HPDE6-E6E7 (cell line): Measurements from ENCODE around the gene ENG.
A peak's percentile ranks its signal among the peaks of the same experiment; 100 is the strongest.
"Not testable (repeated sequence)": the region's sequence is repeated elsewhere in the genome, so short reads cannot be mapped to it uniquely, and the experiment has no call there.

Experiments
- DNase-seq: peaks from one replicate; pipeline ENCODE4 v3.0.0; 2011; ENCODE audit warnings: missing footprints; ENCODE audit errors: extremely low spot score

Gene ENG

GRCh38 chr9:127793093-127793708 is 61.3 kb downstream of the ENG start:
- no peak for DNase-seq

GRCh38 chr9:127792417-127793031 is 61.9 kb downstream of the ENG start:
- no peak for DNase-seq

DNA sequence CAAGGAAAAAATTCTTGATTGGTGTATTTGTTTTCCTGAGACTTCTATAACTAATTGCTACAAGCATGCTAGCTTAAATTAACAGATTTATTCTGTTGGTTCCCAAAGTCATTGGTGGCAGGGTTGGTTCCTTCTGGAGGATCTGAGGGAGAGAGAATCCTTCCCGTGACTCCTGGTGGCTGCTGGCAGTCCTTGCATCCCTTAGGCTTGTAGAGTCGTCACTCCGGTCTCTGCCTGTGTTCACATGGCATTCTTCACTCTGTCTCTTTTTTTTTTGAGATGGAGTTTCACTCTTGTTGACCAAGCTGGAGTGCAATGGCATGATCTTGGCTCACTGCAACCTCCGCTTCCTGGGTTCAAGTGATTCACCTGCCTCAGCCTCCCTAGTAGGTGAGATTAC is 63.4 kb downstream of the ENG start:
- no peak for DNase-seq

DNA sequence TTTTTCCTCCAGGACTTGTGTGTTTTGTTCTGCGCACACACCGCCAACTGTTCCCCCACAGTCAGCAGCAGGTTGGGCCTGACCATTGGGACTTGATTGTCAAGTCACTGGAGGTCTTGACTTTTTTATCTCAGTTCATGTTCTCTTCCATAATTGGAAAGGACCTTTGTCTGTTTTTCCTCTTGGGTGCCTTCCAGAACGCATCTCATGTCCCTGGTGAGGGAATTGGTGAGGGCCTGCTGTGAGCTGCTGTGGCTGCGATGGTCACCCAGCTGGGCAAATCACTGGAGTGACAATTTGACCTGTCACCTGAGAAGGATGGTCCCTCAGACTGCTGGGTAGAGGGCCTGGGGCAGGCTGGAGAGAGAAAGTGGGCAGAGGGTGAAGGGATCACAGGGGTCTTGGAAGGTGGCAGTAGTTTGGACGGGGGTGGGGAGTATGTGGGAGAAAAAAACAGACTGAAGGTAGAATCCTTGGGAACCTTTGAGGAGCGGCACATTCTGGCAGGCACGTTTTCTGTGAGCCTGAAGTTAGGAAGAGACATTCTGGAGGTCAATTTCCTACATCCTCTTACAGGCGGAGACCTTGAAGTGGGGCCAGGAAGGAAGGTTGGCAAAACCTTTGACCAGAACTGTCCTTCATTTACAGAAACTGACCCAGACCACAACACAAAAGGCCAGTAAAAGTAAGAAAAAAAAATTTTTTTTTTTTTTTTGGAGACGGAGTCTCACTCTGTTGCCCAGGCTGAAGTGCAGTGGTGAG is 64.2 kb downstream of the ENG start:
- DNase-seq = no peak

- DNase-seq = no peak
Measured at GRCh38 chr9:127789179-127789578, 65.3 kb downstream of the ENG start.

DNA sequence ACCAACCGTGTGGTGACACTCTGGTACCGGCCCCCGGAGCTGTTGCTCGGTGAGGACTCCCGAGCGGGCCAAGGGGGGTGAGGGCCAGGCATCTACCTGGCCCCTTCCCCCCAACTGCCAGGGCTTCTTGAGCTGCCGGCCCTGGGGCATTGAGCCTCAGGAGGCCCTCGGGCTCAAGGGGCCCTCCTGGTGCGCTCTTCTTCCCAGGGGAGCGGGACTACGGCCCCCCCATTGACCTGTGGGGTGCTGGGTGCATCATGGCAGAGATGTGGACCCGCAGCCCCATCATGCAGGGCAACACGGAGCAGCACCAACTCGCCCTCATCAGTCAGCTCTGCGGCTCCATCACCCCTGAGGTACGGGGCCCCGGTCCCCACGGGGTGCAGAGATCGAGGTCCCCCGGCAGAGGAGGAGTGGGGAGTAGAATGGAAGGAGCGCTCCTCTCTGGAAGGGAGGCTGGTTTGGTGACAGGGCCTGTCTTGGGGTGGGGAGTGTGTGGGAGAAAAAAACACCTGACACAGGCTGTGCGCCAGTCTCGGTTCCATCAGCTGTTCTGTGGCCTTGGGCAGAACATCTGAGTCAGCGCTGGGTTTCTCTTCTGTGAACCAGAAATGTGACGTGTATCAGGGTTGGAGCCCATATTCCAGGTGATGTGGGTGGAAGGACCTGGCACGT is 66.0 kb downstream of the ENG start:
- DNase-seq = no peak

DNA sequence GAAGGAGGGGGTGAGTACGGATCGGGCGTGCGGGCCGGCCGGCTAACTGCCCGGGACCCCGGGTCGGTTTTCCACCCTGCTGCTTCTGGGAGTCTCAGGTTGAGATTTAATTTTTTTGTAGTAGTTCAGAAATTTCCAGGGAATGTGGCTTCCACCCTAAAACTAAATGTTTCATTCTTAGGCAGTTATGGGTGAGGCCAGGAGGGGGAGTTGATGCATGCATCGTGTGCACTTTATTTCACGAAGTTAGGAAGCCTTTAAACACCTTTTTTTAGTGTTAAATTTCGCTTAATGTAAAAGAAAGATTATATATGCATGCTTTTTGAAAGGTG is 67.7 kb downstream of the ENG start:
- DNase-seq = no peak

DNA sequence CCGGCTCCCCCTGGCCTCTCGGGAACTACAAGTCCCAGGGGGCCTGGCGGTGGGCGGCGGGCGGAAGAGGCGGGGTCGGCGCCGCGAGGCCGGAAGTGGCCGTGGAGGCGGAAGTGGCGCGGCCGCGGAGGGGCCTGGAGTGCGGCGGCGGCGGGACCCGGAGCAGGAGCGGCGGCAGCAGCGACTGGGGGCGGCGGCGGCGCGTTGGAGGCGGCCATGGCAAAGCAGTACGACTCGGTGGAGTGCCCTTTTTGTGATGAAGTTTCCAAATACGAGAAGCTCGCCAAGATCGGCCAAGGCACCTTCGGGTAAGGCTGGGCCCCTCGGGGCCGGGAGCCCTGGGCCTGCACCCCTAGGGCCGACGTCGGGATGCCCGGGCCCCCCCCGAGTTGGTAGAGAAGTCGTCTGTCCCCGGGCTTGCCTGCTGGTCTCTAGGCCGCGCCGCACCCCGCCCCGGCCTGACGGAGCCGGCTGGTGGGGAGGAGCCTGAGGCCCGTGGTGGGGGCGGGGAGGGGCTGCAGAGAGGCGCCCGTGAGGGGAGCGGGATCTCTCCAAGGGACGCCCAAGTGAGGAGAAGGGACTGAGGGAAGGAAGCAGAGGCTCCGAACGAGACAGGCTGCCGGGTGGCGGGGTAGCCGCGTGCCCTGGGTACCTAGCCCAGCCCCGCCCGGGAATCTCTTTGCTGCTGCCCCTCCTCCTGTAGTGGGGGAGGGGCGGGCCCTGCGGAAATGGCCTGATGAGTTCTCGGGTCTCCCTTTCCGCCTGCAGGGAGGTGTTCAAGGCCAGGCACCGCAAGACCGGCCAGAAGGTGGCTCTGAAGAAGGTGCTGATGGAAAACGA is 68.3 kb downstream of the ENG start, which contains the start of gene CDK9:
Gene CDK9, plus strand, starts transcription at position 102 of the 840 bp plus-strand sequence. Its CDS starts 115 bp downstream, at position 217.
- peak; percentile 77 for DNase-seq

DNA sequence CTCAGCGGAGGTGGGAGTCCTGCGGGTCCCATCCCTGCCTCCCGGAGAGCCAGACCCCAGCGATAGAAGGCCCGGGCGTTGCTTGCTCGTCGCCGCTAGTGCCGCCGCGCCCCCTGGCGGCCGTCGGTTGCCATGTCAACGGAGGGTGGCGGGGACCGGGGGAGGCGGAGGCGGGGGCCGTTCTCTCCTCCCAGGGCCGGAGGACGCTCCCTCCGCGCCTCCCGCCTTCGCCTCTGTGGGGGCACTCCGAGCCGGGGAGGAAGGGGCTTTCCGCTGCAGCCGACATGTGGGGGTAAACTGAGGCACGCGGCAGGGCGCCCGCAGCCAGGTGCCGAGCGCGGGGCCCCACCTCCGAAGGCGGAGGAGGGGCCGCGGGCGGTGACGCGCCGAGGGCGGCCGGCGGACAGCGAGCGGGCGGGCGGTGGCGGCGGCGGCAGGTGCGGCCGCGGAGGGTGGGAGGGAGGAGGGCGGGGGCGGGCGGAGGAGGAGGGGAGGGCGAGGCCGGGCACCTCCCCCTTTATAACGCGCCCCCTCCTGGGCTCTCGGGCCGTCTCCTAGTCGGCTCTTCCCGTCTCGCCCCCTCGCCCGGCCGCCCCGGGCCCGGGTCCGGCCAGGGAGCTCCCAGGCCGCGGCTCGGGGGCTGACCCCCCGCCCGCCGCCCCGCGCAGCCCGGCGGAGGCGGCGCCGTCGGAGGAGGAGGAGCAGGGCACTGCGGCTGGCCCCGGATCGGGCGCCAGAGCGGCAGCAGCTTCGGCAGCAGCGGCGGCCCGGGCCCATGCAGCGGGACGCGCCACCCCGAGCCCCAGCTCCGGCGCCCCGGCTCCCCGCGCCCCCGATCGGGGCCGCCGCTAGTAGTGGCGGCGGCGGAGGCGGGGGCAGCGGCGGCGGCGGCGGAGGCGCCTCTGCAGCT is 69.2 kb downstream of the ENG start:
- DNase-seq = peak; percentile 86

DNA sequence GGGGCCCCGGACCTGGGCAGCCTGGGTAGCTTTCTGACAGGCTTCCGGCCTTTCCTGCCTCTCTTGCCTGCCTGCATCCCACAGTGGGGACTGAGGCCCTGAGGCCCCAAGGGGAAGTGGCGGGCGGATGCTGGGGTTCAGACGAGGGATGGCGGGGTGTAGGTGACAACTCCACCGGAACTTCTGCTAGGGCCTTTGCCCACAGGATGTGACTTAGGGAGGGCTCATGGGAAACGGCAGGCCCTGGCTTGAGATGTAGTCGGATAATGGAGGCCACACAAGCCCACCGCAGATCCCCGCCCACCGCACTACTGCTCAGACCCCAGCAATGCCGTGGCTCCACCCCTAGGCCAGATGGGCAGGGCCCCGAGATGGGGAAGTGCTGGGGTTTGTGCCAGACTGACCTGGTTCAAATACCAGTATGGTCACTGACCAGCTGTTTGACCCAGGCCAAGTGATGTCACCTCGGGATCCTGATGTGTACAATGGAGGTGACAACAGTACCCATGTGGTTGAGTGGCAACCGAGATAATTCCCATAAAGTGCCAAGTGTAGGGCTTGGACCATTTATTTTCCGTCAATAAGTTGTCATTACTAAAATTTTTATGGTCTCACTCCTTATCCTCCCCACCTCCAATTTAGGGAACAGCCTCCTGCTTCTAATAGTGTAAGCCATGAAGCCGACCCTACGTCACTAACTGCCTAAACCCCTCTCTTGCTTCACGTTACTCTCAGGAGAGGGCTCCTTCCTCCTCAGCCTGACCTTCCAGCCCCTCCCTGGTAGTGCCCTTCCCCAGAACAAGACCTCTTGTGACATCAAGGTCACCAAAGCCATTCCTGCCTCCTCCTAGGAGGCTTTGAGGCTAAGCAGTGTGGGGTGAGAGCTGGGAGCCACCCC is 71.1 kb downstream of the ENG start:
- DNase-seq = no peak

GRCh38 chr9:127781806-127782205 is 72.7 kb downstream of the ENG start:
- no peak for DNase-seq

GRCh38 chr9:127780909-127781308 is 73.5 kb downstream of the ENG start:
- not testable (repeated sequence) for DNase-seq

- DNase-seq = no peak
Measured at GRCh38 chr9:127780126-127780885, 74.2 kb downstream of the ENG start.

DNA sequence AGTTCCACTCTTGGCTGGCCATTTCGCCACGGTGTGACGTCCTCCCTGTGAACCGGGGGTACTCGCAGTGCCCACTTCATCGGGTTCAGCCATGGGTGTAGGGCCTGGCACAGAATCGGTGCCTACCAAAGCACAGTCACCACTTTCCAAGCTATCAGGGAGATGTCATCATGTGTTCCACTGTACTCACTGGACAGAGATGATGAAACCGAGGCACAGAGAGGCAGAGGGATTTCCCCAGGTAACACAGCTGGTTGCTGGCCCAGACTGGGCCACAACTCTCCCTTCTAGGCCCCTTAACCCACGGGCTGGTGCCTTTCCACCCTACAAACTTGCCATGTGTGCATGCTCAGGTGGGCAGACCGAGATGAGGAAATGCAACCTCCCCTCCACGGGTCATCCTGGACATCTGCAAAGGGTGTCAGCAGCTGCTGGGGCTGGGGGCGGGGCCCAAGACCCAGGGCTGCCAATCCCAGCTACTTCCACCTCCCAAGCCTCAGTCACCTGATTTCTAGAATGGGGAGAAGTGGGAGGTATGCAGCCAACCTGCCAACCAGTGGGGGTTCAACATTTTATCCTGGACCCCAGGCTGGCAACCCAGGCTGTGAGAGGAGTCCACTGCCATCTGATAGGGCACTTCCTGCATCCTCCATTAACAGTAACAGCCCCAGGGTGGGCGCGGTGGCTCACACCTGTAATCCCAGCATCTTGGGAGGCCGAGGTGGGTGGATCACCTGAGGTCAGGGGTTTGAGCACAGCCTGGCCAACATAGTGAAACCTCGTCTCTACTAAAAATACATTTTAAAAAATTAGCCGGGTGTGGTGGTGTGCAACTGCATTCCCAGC is 75.1 kb downstream of the ENG start:
- DNase-seq = no peak

DNA sequence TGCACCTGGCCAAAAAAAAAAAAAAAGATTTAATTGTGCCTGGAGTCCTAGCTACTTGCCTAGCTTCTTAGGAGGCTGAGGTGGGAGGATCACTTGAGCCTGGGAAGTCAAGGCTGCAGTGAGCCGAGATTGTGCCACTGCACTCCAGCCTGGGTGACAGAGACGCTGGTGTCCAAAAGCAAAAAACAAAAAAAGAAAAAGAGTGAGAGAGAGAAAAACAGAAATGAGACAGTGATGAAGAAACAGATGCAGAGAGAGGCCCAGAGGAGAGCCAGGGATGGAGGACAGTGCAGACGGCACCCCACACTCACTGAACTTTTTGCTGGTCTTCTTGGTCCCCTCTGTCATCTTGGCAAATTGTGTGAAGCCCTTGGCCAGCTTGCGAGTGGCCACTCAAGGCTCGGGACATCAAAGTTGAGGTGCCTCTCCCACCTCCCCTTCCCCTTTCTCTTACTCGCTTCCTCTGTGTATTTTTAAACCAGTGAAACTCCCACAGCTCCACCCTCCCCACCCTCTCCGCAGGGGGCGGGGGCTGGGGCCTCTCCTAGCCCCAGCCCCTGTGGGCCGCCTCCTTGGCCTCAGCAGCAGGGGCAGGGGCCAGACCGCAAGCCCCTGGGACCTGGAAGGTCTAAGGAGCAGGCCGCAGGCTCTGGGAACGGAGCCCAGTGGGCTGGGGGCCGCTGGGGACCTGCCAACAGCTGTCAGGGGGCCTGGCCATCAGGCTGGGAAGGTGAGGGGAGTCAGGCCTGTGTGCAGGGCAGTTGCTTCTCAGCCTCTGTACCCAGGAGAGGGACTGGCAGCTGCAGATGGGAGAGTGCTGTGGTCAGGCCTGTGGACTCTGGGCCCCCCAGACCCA is 76.0 kb downstream of the ENG start, which contains the start of gene SH2D3C:
Gene SH2D3C, minus strand, starts transcription at position 387 of the 856 bp plus-strand sequence. Its CDS starts 39 bp downstream, at position 348.
- no peak for DNase-seq

GRCh38 chr9:127777368-127777980 is 77.0 kb downstream of the ENG start:
- DNase-seq = no peak
